Stomach (tissue), 4 donors: ENCODE results near the gene IER5.

Experiments
- CTCF ChIP-seq, 7 experiments: fragments of 450-650 bp in 4 of 7; fragments of 200-600 bp in 3 of 7; sonication (generic) in 3 of 7; IDR thresholded peaks; one replicate each; pipeline ENCODE4 v1.5.1; 2016 to 2019; ENCODE audit warnings: antibody characterized with exemption in 7 of 7, control low read depth in 2 of 7, mild to moderate bottlenecking in 1 of 7
- EP300 ChIP-seq: sonication (generic); formaldehyde crosslinking; IDR thresholded peaks from one replicate; pipeline ENCODE4 v1.6.1; 2017; ENCODE audit warnings: antibody characterized with exemption
- POLR2A ChIP-seq, 4 donors: fragments of 450-650 bp; IDR thresholded peaks; one replicate each; pipeline ENCODE4 v1.6.1; 2016; ENCODE audit warnings: antibody characterized with exemption in 4 of 4, control low read depth in 2 of 4, mild to moderate bottlenecking in 1 of 4, moderate library complexity in 1 of 4

GRCh38 chr1:181140891-181141290 lies 52.4 kb downstream of the IER5 start:
- TF ChIP-seq POLR2A (IDR thresholded peaks at IDR 0.05) (no peak), EP300 (no peak), CTCF (IDR thresholded peaks at IDR 0.05) (no peak)
